ENCODE results near the gene AKR1B1. TPM values are rescaled to one million over a fixed set of nuclear protein-coding genes. Genes with fewer than 3 reads are reported as not detected.

Gene AKR1B1
- polyA plus RNA-seq, 10 donors: 98.4 to 116 (median 103) TPM

- no peak for DNase-seq
Observed at GRCh38 chr7:134446923-134447322, 12.0 kb downstream of the AKR1B1 start.

- DNase-seq: no peak
Observed at GRCh38 chr7:134446446-134446845, 12.5 kb downstream of the AKR1B1 start.

- no peak for DNase-seq
Observed at GRCh38 chr7:134444961-134445315, 14.0 kb downstream of the AKR1B1 start.

GRCh38 chr7:134444198-134444960, 14.5 kb downstream of the AKR1B1 start:
- no peak for DNase-seq

GRCh38 chr7:134443396-134444070, 15.4 kb downstream of the AKR1B1 start:
- DNase-seq: no peak

GRCh38 chr7:134442441-134443220, 16.3 kb downstream of the AKR1B1 start:
- DNase-seq: no peak

- no peak for DNase-seq
Observed at GRCh38 chr7:134441264-134441663, 17.6 kb downstream of the AKR1B1 start.

- DNase-seq: no peak
Observed at GRCh38 chr7:134440476-134440875, 18.4 kb downstream of the AKR1B1 start.

- DNase-seq: no peak
Observed at GRCh38 chr7:134440067-134440466, 18.8 kb downstream of the AKR1B1 start.

- DNase-seq: no peak
Observed at GRCh38 chr7:134438946-134439345, 20.0 kb downstream of the AKR1B1 start.

GRCh38 chr7:134435161-134435920, 23.6 kb downstream of the AKR1B1 start:
- DNase-seq: no peak

GRCh38 chr7:134434701-134435100, 24.2 kb downstream of the AKR1B1 start:
- DNase-seq: no peak

- no peak for DNase-seq
Observed at GRCh38 chr7:134433430-134433829, 25.5 kb downstream of the AKR1B1 start.

GRCh38 chr7:134432296-134433152, 26.4 kb downstream of the AKR1B1 start:
- peak; percentile 91 to 97 (median 92) for DNase-seq

GRCh38 chr7:134431815-134432214, 27.1 kb downstream of the AKR1B1 start:
- peak in 1 of 3 donors; percentile 35 for DNase-seq

GRCh38 chr7:134429481-134429880, 29.4 kb downstream of the AKR1B1 start:
- no peak for DNase-seq

- no peak for DNase-seq
Observed at GRCh38 chr7:134428942-134429341, 30.0 kb downstream of the AKR1B1 start.

- DNase-seq: no peak
Observed at GRCh38 chr7:134427896-134428295, 31.0 kb downstream of the AKR1B1 start.

- DNase-seq: no peak
Observed at GRCh38 chr7:134425777-134426176, 33.1 kb downstream of the AKR1B1 start.

- DNase-seq: no peak
Observed at GRCh38 chr7:134422638-134423037, 36.3 kb downstream of the AKR1B1 start.

- peak in 1 of 3 donors; percentile 16 for DNase-seq
Observed at GRCh38 chr7:134422008-134422407, 36.9 kb downstream of the AKR1B1 start.

Measured in muscle of back (tissue), 11 donors.